NCI-H1436 (cell line): ENCODE results near the gene PTPRD.

Experiments
- DNase-seq: peaks from one replicate; lab custom pipeline; 2025; lab: John Stamatoyannopoulos, UW

Gene PTPRD

GRCh38 chr9:8778356-8778755 is 1834.4 kb downstream of the PTPRD start:
- DNase-seq: no peak

- no peak for DNase-seq
Observed at GRCh38 chr9:8772302-8772701, 1840.5 kb downstream of the PTPRD start.

GRCh38 chr9:8769153-8769552 is 1843.6 kb downstream of the PTPRD start:
- no peak for DNase-seq

- no peak for DNase-seq
Observed at GRCh38 chr9:8766096-8766495, 1846.7 kb downstream of the PTPRD start.

GRCh38 chr9:8764051-8764450 is 1848.8 kb downstream of the PTPRD start:
- DNase-seq: no peak

GRCh38 chr9:8762479-8763085 is 1850.2 kb downstream of the PTPRD start:
- DNase-seq: no peak

- DNase-seq: no peak
Observed at GRCh38 chr9:8760000-8760767, 1852.6 kb downstream of the PTPRD start.

- DNase-seq: peak; percentile 20
Observed at GRCh38 chr9:8757881-8758280, 1854.9 kb downstream of the PTPRD start.

- no peak for DNase-seq
Observed at GRCh38 chr9:8754751-8755150, 1858.1 kb downstream of the PTPRD start.

- DNase-seq: no peak
Observed at GRCh38 chr9:8751406-8751930, 1861.3 kb downstream of the PTPRD start.

GRCh38 chr9:8750639-8751051 is 1862.2 kb downstream of the PTPRD start:
- DNase-seq: no peak

GRCh38 chr9:8745347-8745746 is 1867.5 kb downstream of the PTPRD start:
- no peak for DNase-seq

GRCh38 chr9:8738945-8739344 is 1873.9 kb downstream of the PTPRD start:
- DNase-seq: no peak

- no peak for DNase-seq
Observed at GRCh38 chr9:8736805-8737204, 1876.0 kb downstream of the PTPRD start.

- no peak for DNase-seq
Observed at GRCh38 chr9:8734760-8735159, 1878.0 kb downstream of the PTPRD start.

GRCh38 chr9:8733131-8733954 is 1879.5 kb downstream of the PTPRD start:
- DNase-seq: no peak

- no peak for DNase-seq
Observed at GRCh38 chr9:8732367-8733075, 1880.3 kb downstream of the PTPRD start.

GRCh38 chr9:8730618-8731017 is 1882.2 kb downstream of the PTPRD start:
- no peak for DNase-seq

GRCh38 chr9:8728910-8729309 is 1883.9 kb downstream of the PTPRD start:
- DNase-seq: no peak

GRCh38 chr9:8727191-8727590 is 1885.6 kb downstream of the PTPRD start:
- DNase-seq: no peak

- no peak for DNase-seq
Observed at GRCh38 chr9:8726692-8727091, 1886.1 kb downstream of the PTPRD start.

- DNase-seq: no peak
Observed at GRCh38 chr9:8725635-8726034, 1887.2 kb downstream of the PTPRD start.
